KG1 (cell line): ENCODE results near the gene VSTM5.

ENCODE experiments used
- DNase-seq: peaks from one replicate; lab custom pipeline; 2025; lab: John Stamatoyannopoulos, UW

Gene VSTM5

DNA sequence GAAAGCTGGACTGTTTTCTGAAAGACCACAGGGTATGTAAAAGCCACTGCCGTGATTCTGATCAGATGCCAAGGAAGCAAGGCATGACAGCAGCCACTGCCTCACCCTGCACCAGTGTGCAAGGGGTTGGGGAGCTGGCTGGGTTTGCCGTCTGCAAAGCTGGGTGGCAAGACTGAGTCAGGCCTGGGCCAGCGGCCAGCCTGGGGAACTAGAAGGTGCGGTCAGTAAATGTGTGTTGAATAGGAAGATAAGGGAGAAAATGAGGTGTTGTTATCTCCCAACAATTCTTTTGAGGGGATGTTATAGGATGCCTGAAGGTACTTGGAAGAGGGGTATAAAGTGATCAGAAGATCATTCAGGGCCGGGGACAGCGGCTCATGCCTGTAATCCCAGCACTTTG lies 8.0 kb downstream of the VSTM5 start:
- DNase-seq = no peak

- DNase-seq = no peak
These were observed 8.4 kb downstream of the VSTM5 start for GRCh38 chr11:93842034-93842433.

DNA sequence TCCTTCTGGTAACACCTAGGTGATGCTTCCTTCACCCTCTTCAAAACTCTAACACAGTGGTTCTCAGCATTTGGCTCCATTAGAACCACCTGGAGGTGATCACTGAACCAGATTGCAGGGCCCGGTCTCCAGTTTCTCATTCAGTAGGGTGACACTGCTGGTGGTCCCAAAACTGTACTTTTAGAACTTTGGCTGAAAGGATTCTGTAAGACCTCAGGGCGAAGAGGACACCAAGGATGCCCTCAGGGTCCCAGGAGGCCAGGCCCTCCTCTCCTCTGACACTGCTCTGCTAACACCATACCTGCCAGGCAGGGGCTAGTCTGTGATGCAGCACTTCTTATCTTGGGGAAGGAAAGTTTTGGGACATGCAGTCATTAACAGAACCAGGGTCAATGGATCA lies 9.0 kb downstream of the VSTM5 start:
- DNase-seq = no peak

DNA sequence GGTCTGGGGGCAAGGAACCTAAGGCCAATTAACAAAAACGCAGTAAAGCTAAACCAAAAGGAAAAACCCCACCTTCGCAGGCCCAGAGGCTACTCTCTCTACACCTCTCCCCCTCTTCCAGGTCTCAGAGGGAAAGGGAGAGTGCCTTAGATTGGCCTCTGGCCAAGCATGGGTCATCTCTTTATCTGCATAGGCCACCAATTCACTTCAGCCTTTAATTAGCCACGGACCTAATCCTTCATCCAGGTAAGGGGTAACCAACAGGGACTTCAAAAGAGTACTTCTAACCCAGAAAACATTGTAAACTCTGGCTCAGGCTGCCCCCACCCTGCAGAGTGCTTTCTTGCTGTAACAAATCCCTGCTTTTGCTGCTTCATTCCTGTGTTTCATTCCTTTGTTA lies 9.4 kb downstream of the VSTM5 start:
- DNase-seq = no peak

DNA sequence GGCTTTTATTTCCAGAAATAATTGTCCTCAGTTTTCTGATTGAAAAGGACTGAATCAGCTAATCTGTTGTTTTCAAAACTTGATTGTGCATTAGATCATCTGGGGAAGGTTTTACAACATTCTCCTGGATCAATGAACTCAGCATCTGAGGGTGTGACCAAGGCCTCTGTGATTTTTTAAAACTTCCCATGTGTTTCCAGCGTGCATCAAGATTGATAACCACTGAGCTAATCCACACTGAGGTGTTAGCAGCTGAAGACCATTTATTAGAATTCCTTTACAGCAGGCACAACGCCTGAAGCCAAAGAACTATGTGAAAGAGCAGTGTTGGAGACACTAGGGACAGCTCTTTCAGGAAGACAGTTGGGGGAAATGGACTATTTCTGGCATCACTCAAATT lies 10.2 kb downstream of the VSTM5 start:
- no peak for DNase-seq

- DNase-seq = no peak
These were observed 11.5 kb downstream of the VSTM5 start for GRCh38 chr11:93838967-93839366.

GRCh38 chr11:93832780-93833179 lies 17.6 kb downstream of the VSTM5 start:
- no peak for DNase-seq

DNA sequence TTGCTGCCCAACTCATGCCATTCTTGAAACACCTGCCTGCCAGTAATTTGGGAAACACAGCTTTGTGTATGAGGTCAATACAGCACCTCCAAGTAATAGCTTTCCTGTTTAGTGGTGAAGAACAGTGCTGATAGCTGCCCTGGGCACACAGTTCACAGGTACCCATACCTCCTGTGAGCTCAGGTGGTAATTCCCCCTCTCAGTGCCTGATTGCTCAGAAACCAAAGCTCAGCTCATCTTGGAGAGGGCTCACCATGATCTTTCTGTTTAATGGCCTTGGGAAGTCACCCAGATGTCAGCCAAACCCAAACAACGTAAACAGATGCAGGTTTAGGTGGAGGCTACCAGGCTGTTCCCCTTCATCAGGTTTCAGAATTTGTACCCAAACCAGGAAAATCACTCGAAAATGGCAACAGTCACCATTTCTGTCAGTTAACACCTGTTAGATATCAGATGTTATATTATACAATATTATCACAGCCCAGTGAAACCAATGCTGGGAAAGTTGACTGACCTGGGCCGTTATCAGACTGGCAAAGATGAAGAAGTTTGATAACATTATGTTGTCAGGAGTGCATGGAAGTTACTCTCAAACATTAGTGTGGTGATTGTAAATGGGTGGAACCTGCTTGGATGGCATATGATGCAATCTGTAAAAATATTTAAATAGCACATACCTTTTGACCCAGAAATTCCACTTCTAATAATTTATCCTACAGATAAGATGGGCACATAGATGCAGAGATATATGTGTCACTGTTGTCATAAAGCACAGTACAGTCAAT lies 18.9 kb downstream of the VSTM5 start:
- no peak for DNase-seq

DNA sequence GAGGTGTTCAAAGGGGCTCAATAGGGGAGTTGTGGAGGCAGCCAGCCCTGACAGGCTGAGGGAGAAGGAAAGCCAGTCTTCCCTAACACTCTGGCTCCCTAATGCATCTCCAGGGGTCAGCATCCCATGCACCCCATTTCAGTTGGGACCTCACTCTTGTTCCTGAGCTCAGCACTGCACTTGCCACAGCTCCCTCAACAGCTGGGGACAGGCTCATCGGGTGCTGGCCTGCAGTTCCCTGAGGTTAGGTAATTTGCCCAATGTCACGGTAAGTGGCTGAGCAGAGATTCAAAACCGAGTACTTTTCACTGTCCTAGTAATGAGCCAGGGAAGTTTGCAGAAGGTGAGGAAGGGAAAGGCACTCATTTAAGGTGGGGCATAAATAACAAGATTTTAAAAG lies 20.8 kb downstream of the VSTM5 start:
- DNase-seq = no peak

- no peak for DNase-seq
These were observed 23.1 kb downstream of the VSTM5 start for GRCh38 chr11:93827363-93827762.

DNA sequence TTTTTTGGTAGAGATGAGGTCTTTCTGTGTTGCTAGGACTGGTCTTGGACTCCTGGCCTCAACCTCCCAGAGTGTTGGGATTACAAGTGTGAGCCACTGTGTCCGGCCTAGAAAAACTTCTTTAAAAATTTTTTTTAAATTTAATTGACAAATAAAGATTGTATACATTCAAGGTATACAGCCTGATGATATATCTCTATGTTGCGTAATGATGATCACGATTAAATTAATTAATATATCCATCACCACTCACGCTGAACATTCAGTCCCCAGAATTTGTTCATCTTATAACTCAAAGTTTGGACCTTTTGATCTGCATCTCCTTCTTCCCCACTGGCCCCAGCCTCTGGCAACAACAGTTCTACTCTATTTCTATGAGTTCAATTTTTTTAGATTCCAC lies 27.2 kb downstream of the VSTM5 start:
- DNase-seq = no peak

DNA sequence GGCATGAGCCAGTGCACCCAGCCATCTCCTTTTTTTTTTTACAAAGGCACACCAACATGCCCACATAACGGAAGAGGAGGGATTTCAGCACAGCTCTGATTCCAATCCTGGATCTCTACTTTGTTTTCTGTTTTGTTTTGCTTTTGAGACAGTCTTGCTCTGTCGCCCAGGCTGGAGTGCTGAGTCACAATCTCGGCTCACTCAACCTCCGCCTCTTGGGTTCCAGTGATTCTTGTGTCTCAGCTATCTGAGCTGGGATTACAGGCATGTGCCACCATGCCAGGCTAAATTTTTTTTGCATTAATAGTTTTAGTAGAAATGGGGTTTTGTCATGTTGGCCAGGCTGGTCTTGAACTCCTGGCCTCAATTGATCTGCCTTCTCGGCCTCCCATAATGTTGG lies 28.1 kb downstream of the VSTM5 start:
- DNase-seq = no peak

DNA sequence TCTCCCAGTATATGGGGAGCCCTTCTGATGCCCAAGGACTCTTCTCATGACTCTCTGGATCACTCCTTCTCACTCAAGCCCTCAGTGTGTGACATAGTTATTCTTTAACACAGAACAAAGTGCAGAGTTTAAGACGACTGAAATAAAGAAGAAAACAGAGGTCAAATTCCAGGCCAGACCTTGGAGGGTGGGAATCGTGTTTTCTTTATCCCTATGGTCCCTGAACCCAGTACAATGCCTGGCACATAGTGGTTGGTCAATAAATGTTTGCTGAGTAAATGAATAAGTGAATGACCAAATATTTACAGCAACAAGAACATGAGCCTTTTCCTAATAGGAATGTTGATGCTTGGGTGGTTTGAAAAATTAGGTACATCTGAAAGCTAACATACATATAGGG lies 28.8 kb downstream of the VSTM5 start:
- no peak for DNase-seq

- DNase-seq = no peak
These were observed 29.6 kb downstream of the VSTM5 start for GRCh38 chr11:93820847-93821246.

GRCh38 chr11:93819966-93820695 lies 30.3 kb downstream of the VSTM5 start:
- DNase-seq = no peak

- DNase-seq = no peak
These were observed 32.7 kb downstream of the VSTM5 start for GRCh38 chr11:93817426-93818348.

DNA sequence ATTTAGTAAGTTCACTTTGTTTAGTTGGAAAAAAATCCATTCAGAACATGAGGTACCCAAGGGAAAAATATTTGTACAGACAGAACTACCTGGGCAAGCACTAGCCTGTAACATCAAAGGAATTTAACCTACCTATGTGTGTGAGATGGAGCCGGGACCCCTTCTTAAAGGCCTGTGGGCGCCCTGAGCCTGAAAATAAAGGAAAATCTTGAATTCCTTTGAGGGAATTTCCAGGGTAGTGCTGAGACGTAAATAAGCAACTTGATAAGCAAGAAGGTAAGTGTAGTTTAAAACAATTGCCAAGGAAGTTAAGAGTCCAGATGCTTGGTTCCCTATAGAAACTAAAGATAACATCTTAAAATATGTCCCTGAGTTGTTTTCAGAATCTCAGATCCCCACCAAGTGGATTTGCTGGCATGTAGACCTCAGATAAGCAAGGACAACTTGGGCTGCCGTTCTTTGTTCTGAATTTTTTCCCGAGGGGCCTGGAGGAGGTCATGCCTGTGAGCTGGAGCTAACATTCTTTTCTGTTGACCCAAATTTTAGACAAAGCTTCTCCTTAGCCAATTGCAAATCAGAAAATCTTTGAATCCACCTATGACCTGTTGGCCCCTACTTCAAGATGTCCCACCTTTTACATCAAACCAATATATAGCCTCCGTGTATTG lies 35.3 kb downstream of the VSTM5 start:
- no peak for DNase-seq

GRCh38 chr11:93813974-93814373 lies 36.4 kb downstream of the VSTM5 start:
- DNase-seq = no peak

GRCh38 chr11:93807980-93808379 lies 42.4 kb downstream of the VSTM5 start:
- DNase-seq = no peak

- no peak for DNase-seq
These were observed 45.5 kb downstream of the VSTM5 start for GRCh38 chr11:93804879-93805278.

GRCh38 chr11:93801366-93801765 lies 49.1 kb downstream of the VSTM5 start:
- no peak for DNase-seq
